Esophagus muscularis mucosa (tissue), 4 donors: ENCODE measurements around the gene ZMYND11. TPM values are rescaled to one million over a fixed set of nuclear protein-coding genes. Genes with fewer than 3 reads are reported as not detected.

Source experiments
- DNase-seq: peaks from one replicate; pipeline ENCODE4 v3.0.0-alpha.2; 2017; ENCODE audit errors: extremely low spot score
- H3K27ac ChIP-seq, 4 donors: fragments of 200-600 bp; sonication (generic); replicated peaks in 1 of 4; 1 replicate in 3 of 4; 2 replicates in 1 of 4; pipeline ENCODE4 v1.5.1; 2016 to 2019; ENCODE audit warnings: mild to moderate bottlenecking in 1 of 4
- H3K27me3 ChIP-seq, 4 donors: fragments of 200-600 bp; sonication (generic); one replicate each; pipeline versions ENCODE4 v1.5.1 to v1.6.0; 2016 to 2019
- H3K36me3 ChIP-seq, 4 donors: fragments of 200-600 bp; sonication (generic); one replicate each; pipeline ENCODE4 v1.5.1; 2016 to 2019
- H3K4me1 ChIP-seq, 4 donors: fragments of 200-600 bp; sonication (generic); one replicate each; pipeline ENCODE4 v1.5.1; 2016 to 2019
- H3K4me3 ChIP-seq, 4 donors: fragments of 200-600 bp; sonication (generic); 1 replicate in 2 of 4; 2 replicates in 2 of 4; pipeline ENCODE4 v1.5.1; 2016 to 2019; ENCODE audit warnings: mild to moderate bottlenecking in 4 of 4, moderate library complexity in 1 of 4
- H3K9me3 ChIP-seq, 4 donors: fragments of 200-600 bp; sonication (generic); 1 replicate in 3 of 4; 2 replicates in 1 of 4; pipeline ENCODE4 v1.5.1; 2016 to 2019
- EP300 ChIP-seq: sonication (generic); formaldehyde crosslinking; IDR thresholded peaks from one replicate; pipeline ENCODE4 v1.6.1; 2017; ENCODE audit warnings: antibody characterized with exemption
- POLR2A ChIP-seq: fragments of 450-650 bp; IDR thresholded peaks from one replicate; pipeline ENCODE4 v1.6.1; 2017; ENCODE audit warnings: antibody characterized with exemption, moderate library complexity, mild to moderate bottlenecking, low read depth
- POLR2AphosphoS5 ChIP-seq, 2 donors: sonication (generic); formaldehyde crosslinking; IDR thresholded peaks; one replicate each; pipeline ENCODE4 v1.6.1; 2017; ENCODE audit warnings: antibody characterized with exemption in 2 of 2
- WGBS: methylation state at CpG from one replicate; pipeline ENCODE4 v1.1.5; 2018; 5-methylcytosine and 5-hydroxymethylcytosine counted together
- intact Hi-C: fragments of 100-400 bp; cut with DNase I; formaldehyde crosslinking; loops from one replicate; pipeline ENCODE4 v1.15.1; 2023
- total RNA-seq, 4 donors: library from RNA; depleted of rRNA; stranded (reverse); fragments of >200 nt; gene quantifications; one replicate each; pipeline versions ENCODE4 v1.1.0 to v1.2.1, GENCODE V29; 2016
- TF ChIP-seq, protein P1 (sequence below), 3 experiments: fragments of 200-600 bp in 2 of 3; fragments of 450-650 bp in 1 of 3; sonication (generic) in 2 of 3; IDR thresholded peaks; one replicate each; pipeline ENCODE4 v1.5.1; 2017 to 2019; ENCODE audit warnings: antibody characterized with exemption in 3 of 3, mild to moderate bottlenecking in 2 of 3, moderate library complexity in 1 of 3

ZMYND11 gene
- total RNA-seq, 4 donors from 2014 or later: 132 to 145 (median 139) TPM

DNA sequence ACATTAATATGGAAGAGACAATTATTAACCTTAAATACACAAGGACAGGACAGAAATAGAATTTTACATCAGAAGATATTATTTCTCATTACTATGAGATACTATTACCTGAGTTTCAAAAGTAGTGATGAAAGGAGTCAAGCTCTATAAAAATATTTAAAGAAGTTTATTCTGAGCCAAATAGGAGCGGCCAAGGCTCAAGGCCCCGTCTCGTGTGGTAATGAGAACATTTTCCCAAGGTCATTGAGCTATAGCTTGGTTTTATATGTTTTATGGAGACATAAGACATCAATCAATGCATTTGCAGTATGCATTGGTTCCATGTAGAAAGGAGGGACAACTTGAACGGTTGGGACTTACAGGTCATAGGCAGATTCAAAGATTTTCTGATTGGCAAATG is 29.4 kb upstream of the ZMYND11 start:
- H3K27ac ChIP-seq: no peak overlapping the region
- no peak for DNase-seq
- H3K4me1 ChIP-seq: no peaks in the 10 kb centered on the region
- intact Hi-C loops: no loop called here
- 92% methylated on average over 4 of the region's 4 CpGs for WGBS
- no peak overlapping the region for H3K4me3 ChIP-seq
- TF ChIP-seq POLR2A: no peak
- TF ChIP-seq, protein P1, sequence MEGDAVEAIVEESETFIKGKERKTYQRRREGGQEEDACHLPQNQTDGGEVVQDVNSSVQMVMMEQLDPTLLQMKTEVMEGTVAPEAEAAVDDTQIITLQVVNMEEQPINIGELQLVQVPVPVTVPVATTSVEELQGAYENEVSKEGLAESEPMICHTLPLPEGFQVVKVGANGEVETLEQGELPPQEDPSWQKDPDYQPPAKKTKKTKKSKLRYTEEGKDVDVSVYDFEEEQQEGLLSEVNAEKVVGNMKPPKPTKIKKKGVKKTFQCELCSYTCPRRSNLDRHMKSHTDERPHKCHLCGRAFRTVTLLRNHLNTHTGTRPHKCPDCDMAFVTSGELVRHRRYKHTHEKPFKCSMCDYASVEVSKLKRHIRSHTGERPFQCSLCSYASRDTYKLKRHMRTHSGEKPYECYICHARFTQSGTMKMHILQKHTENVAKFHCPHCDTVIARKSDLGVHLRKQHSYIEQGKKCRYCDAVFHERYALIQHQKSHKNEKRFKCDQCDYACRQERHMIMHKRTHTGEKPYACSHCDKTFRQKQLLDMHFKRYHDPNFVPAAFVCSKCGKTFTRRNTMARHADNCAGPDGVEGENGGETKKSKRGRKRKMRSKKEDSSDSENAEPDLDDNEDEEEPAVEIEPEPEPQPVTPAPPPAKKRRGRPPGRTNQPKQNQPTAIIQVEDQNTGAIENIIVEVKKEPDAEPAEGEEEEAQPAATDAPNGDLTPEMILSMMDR (IDR thresholded peaks at IDR 0.05): no peak
- no peak for TF ChIP-seq POLR2AphosphoS5 (IDR thresholded peaks at IDR 0.05)
- no peak for TF ChIP-seq EP300
- H3K9me3 ChIP-seq: no peaks in the 10 kb centered on the region
- H3K27me3 ChIP-seq: peaks cover 0 to 17% (median 0%) of the 10 kb centered on the region in 4 donors
- H3K36me3 ChIP-seq: no peaks in the 10 kb centered on the region

DNA sequence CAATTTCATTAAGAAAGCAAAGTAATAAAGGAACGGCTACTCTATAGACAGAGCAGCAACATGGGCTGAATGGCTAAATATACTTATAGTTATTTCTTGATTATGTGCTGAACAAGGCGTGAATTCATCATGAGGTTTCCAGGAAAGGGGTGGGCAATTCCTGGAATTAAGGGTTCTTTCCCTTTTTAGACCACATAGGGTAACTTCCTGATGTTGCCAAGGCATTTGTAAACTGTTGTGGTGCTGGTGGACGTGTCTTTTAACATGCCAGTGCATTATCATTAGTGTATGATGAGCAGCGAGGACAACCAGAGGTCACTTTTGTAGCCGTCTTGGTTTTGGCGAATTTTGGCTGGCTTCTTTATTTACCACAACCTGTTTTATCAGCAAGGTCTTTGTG is 28.5 kb upstream of the ZMYND11 start:
- Histone ChIP-seq H3K27ac (no peak overlapping the region), H3K4me1 (no peaks in the 10 kb centered on the region), H3K27me3 (peaks cover 0 to 17% (median 0%) of the 10 kb centered on the region in 4 donors), H3K9me3 (no peaks in the 10 kb centered on the region), H3K36me3 (no peaks in the 10 kb centered on the region), H3K4me3 (no peak overlapping the region)
- DNase-seq: no peak
- intact Hi-C loops: no loop called here
- TF ChIP-seq POLR2AphosphoS5 (IDR thresholded peaks at IDR 0.05): no peak
- no peak for TF ChIP-seq POLR2A
- TF ChIP-seq, protein P1 (IDR thresholded peaks at IDR 0.05): no peak
- 74% methylated on average over 6 of the region's 6 CpGs for WGBS

DNA sequence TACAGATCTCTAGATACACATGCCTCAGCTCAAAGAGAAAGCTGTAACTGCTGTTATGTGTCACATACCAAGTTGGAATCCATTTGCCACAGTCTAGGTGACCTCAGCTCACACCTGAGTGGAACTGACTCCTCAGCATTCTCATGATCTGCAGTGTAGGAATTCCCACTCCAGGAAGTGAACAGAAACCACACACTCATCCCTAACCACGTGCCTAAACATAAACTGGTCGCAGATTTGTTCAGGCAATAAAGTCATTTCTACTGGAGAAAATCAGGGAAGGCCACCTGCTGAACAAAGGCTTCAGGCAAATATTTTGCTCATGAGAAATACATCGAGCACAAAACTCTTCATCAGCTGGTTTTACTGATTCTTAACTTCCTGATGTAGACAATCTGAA is 23.0 kb upstream of the ZMYND11 start:
- intact Hi-C loops: no loop called here
- TF ChIP-seq POLR2A (no peak), POLR2AphosphoS5 (IDR thresholded peaks at IDR 0.05) (no peak)
- peaks cover 0 to 4% (median 0%) of the 10 kb centered on the region in 4 donors for H3K27me3 ChIP-seq
- no peak overlapping the region for H3K4me3 ChIP-seq
- no peaks in the 10 kb centered on the region for H3K36me3 ChIP-seq
- H3K9me3 ChIP-seq: no peaks in the 10 kb centered on the region
- no peaks in the 10 kb centered on the region for H3K4me1 ChIP-seq
- DNase-seq: no peak
- 62% methylated on average over 3 of the region's 3 CpGs for WGBS
- H3K27ac ChIP-seq: no peak overlapping the region

DNA sequence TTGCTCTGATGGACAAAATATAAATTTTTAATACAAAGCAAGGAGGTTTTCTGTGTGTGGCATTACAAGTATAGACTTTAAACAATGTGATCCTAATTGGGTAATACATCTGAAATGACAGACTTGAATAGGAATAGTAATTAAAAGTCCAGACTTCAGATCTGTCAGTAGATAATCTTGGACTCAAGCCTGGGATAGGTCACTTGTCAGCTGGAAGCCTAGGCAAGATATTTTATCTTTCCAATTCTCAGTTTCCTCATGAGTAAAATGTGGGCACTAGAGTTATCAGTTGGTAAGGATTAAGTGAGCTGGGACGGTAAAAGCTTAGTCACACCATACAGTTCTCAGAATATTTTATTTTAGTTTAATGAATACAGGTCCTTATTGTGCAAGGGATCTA is 10.4 kb upstream of the ZMYND11 start:
- H3K27ac ChIP-seq: no peak overlapping the region
- H3K27me3 ChIP-seq: no peaks in the 10 kb centered on the region
- no peak for DNase-seq
- H3K4me3 ChIP-seq: no peak overlapping the region
- no peaks in the 10 kb centered on the region for H3K36me3 ChIP-seq
- H3K4me1 ChIP-seq: peaks cover 0 to 11% (median 6%) of the 10 kb centered on the region in 4 donors
- intact Hi-C loops: loop anchor here (5.0 kb wide), 1 partner anchor 92 kb away; no protein-coding TSS in a partner anchor
- no peaks in the 10 kb centered on the region for H3K9me3 ChIP-seq
- 96% methylated on average over 1 of the region's 1 CpG for WGBS
- TF ChIP-seq, protein P1 (IDR thresholded peaks at IDR 0.05): no peak
- TF ChIP-seq POLR2A: no peak
- TF ChIP-seq EP300: no peak
- TF ChIP-seq POLR2AphosphoS5 (IDR thresholded peaks at IDR 0.05): no peak

DNA sequence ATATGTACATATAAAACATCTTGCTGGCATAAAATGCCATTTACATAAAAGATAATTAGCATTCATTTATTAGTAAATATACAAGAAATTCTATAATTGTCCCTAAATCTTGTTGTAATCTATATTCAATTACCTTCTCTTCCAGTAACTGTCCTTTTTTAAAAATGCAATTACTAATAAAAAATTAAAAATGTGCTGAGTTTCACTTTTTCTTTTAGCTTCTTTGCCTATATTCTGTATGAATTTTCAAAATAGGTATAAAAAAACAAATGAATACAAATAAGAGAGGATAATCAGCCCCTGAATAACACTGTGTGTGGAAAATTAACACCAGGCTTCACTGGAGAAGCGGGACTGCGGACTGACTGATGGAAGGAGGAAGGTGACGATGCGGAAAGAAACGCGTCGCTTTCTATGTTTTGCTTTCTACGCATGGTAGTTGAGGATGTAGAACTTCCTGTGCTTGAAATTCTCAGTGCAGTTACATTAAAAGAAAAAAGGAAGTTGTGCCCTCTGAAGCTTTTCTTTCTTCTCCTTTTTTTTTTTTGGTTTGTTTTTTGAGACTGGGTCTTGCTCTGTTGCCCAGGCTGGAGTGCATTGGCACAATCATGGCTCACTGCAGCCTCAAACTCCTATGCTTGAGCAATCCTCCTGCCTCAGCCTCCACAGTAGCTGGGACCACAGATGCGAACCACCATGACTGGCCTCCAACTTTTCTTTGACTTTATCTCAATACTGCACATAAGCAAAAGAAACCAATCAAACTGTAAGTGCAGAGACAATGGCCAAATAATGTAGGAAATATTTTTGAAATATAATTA is 7.4 kb upstream of the ZMYND11 start:
- TF ChIP-seq EP300: no peak
- no peak for TF ChIP-seq POLR2AphosphoS5 (IDR thresholded peaks at IDR 0.05)
- TF ChIP-seq, protein P1 (IDR thresholded peaks at IDR 0.05): no peak
- no peak for TF ChIP-seq POLR2A
- H3K4me1 ChIP-seq: peaks cover 2 to 22% (median 15%) of the 10 kb centered on the region in 4 donors
- 71% methylated on average over 9 of the region's 9 CpGs for WGBS
- intact Hi-C loops: loop anchor here (5.0 kb wide), 1 partner anchor 89 kb away; no protein-coding TSS in a partner anchor
- no peaks in the 10 kb centered on the region for H3K9me3 ChIP-seq
- no peak overlapping the region for H3K27ac ChIP-seq
- H3K4me3 ChIP-seq: no peak overlapping the region
- no peak for DNase-seq
- H3K36me3 ChIP-seq: no peaks in the 10 kb centered on the region
- no peaks in the 10 kb centered on the region for H3K27me3 ChIP-seq
